ENCODE results near the gene CFDP1. TPM values are rescaled to one million over a fixed set of nuclear protein-coding genes. Genes with fewer than 3 reads are reported as not detected.

CFDP1 gene
- total RNA-seq, 1 experiment from 2014 or later = 64.1 TPM

GRCh38 chr16:75326333-75326732, 107.0 kb downstream of the CFDP1 start:
- Mint-ChIP-seq H3K27ac (ENCODE audit: unreplicated experiment) (no peak overlapping the region), H3K4me1 (ENCODE audit: low read depth, unreplicated experiment) (peaks cover 12% of the 10 kb centered on the region), H3K9me3 (ENCODE audit: low read depth, unreplicated experiment) (no peaks in the 10 kb centered on the region), H3K27me3 (ENCODE audit: unreplicated experiment) (no peaks in the 10 kb centered on the region), H3K4me3 (ENCODE audit: low read depth, unreplicated experiment) (no peak overlapping the region), H3K36me3 (ENCODE audit: insufficient read depth, unreplicated experiment) (peaks cover 5% of the 10 kb centered on the region)
- TF ChIP-seq, protein P1, sequence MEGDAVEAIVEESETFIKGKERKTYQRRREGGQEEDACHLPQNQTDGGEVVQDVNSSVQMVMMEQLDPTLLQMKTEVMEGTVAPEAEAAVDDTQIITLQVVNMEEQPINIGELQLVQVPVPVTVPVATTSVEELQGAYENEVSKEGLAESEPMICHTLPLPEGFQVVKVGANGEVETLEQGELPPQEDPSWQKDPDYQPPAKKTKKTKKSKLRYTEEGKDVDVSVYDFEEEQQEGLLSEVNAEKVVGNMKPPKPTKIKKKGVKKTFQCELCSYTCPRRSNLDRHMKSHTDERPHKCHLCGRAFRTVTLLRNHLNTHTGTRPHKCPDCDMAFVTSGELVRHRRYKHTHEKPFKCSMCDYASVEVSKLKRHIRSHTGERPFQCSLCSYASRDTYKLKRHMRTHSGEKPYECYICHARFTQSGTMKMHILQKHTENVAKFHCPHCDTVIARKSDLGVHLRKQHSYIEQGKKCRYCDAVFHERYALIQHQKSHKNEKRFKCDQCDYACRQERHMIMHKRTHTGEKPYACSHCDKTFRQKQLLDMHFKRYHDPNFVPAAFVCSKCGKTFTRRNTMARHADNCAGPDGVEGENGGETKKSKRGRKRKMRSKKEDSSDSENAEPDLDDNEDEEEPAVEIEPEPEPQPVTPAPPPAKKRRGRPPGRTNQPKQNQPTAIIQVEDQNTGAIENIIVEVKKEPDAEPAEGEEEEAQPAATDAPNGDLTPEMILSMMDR (IDR thresholded peaks at IDR 0.05; ENCODE audit: unreplicated experiment) = no peak
- intact Hi-C loops (cut with micrococcal nuclease; ENCODE audit: unreplicated experiment) = no loop called here
- DNase-seq = no peak
- no TSS peak for BruUV-seq (replicated peaks)
- CTCF ChIA-PET = no interaction called here

DNA sequence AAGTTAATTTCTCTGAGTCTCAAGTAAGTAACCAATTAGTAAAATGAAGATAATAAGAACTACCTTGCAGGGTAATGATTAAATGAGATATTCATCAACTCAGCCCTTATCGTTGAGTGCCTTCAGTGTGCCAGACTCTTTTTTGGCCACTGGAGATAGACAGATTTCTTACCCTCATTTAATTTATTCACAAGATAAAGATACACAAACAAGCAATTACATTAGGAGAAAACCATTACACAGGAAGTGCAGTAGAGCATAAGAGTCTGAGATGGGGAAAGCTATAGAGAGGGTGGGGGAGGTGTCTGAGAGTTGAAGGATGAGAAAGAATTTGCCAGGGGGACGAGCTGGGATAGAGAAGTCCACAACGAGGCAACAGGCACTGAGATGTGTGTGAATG, 109.4 kb downstream of the CFDP1 start:
- H3K27ac Mint-ChIP-seq (ENCODE audit: unreplicated experiment) = no peak overlapping the region
- DNase-seq = no peak
- H3K36me3 Mint-ChIP-seq (ENCODE audit: insufficient read depth, unreplicated experiment) = peaks cover 5% of the 10 kb centered on the region
- no peak overlapping the region for H3K4me3 Mint-ChIP-seq (ENCODE audit: low read depth, unreplicated experiment)
- peaks cover 16% of the 10 kb centered on the region for H3K4me1 Mint-ChIP-seq (ENCODE audit: low read depth, unreplicated experiment)
- TF ChIP-seq, protein P1 (IDR thresholded peaks at IDR 0.05; ENCODE audit: unreplicated experiment) = no peak
- intact Hi-C loops (cut with micrococcal nuclease; ENCODE audit: unreplicated experiment) = loop anchor here (2.0 kb wide), 1 partner anchor 17 kb away; no protein-coding TSS in a partner anchor
- CTCF ChIA-PET = no interaction called here
- no peaks in the 10 kb centered on the region for H3K27me3 Mint-ChIP-seq (ENCODE audit: unreplicated experiment)
- no TSS peak for BruUV-seq (replicated peaks)
- H3K9me3 Mint-ChIP-seq (ENCODE audit: low read depth, unreplicated experiment) = no peaks in the 10 kb centered on the region

GRCh38 chr16:75323198-75323597, 110.1 kb downstream of the CFDP1 start:
- no peak overlapping the region for H3K4me3 Mint-ChIP-seq (ENCODE audit: low read depth, unreplicated experiment)
- BruUV-seq (replicated peaks) = no TSS peak
- intact Hi-C loops (cut with micrococcal nuclease; ENCODE audit: unreplicated experiment) = loop anchor here (2.0 kb wide), 1 partner anchor 16 kb away; no protein-coding TSS in a partner anchor
- CTCF ChIA-PET = interaction anchor here (0.7 to 2.2 kb wide), 2 partner anchors 17 to 77 kb away, joined by 3 to 6 read pairs; no protein-coding TSS in a partner anchor
- H3K4me1 Mint-ChIP-seq (ENCODE audit: low read depth, unreplicated experiment) = peaks cover 16% of the 10 kb centered on the region
- DNase-seq = no peak
- H3K27me3 Mint-ChIP-seq (ENCODE audit: unreplicated experiment) = no peaks in the 10 kb centered on the region
- TF ChIP-seq, protein P1 (IDR thresholded peaks at IDR 0.05; ENCODE audit: unreplicated experiment) = no peak
- H3K9me3 Mint-ChIP-seq (ENCODE audit: low read depth, unreplicated experiment) = no peaks in the 10 kb centered on the region
- peaks cover 5% of the 10 kb centered on the region for H3K36me3 Mint-ChIP-seq (ENCODE audit: insufficient read depth, unreplicated experiment)
- H3K27ac Mint-ChIP-seq (ENCODE audit: unreplicated experiment) = no peak overlapping the region

- no peak for DNase-seq
- no peak overlapping the region for H3K27ac Mint-ChIP-seq (ENCODE audit: unreplicated experiment)
- TF ChIP-seq, protein P1 (IDR thresholded peaks at IDR 0.05; ENCODE audit: unreplicated experiment) = no peak
- intact Hi-C loops (cut with micrococcal nuclease; ENCODE audit: unreplicated experiment) = loop anchor here (2.0 kb wide), 1 partner anchor 16 kb away; no protein-coding TSS in a partner anchor
- peaks cover 5% of the 10 kb centered on the region for H3K36me3 Mint-ChIP-seq (ENCODE audit: insufficient read depth, unreplicated experiment)
- CTCF ChIA-PET = interaction anchor here (0.7 to 2.2 kb wide), 2 partner anchors 18 to 77 kb away, joined by 3 to 6 read pairs; no protein-coding TSS in a partner anchor
- H3K9me3 Mint-ChIP-seq (ENCODE audit: low read depth, unreplicated experiment) = no peaks in the 10 kb centered on the region
- peaks cover 16% of the 10 kb centered on the region for H3K4me1 Mint-ChIP-seq (ENCODE audit: low read depth, unreplicated experiment)
- no peak overlapping the region for H3K4me3 Mint-ChIP-seq (ENCODE audit: low read depth, unreplicated experiment)
- no TSS peak for BruUV-seq (replicated peaks)
- no peaks in the 10 kb centered on the region for H3K27me3 Mint-ChIP-seq (ENCODE audit: unreplicated experiment)
Measured at GRCh38 chr16:75322740-75323139, 110.6 kb downstream of the CFDP1 start.

All from Calu3 (cell line).